Stromal cell of bone marrow (primary cell): ENCODE results near the gene LIN7C.
"Not testable (repeated sequence)": the region's sequence is repeated elsewhere in the genome, so short reads cannot be mapped to it uniquely, and the experiment has no call there.

Experiments
- DNase-seq: peaks from one replicate; pipeline ENCODE4 v3.0.0-alpha.2; 2012; ENCODE audit warnings: low read depth

Gene LIN7C

DNA sequence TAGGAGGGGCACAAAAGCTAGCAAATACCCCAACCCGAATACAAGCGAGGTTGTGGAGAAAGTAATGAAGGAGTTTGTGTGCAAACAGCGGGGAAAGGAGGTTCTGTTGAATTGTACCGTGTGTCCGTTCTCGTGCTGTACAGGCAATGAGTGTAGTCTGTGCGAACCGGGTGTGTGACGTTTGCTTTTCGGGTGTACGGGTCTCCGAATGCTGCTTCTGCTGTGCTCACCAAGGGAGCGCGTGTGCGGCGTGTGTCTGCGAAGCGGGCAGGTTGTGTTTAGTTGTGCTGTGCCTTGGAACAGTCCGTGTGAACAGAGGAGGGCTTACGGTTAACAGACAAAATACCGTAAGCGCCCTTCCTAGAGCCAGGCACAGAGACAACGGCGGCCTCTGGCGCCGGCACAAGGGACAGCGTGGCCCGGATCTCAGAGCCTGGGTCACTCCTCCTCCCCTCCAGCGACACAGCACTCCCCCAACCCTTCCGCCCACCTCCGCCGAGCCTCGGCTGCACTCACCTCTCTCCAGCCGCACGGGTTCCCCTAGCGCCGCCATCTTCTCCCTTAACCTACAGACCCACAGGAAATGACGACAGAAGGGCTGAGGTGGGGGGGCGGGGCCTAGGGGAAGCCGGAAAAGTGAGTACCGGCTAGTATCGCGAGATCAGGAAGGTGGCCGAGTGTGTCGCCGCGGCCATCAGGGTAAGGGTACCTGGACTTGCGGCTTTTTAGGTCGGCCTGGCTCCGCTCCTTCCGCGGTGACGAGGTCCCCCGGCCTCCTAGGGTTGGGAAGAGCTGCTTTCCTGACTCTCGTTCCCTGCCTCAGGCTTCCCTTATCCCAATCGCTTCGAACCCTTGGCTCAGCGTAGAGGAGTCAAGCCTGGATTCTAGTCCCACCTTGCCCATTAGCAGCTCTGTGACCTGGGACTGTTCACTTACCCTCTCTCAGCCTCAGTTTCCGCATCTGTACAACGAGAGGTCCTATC is at the start of gene LIN7C:
LIN7C (minus strand) TSS at position 570 of the 983 bp plus-strand sequence; CDS start at position 553, 17 bp downstream.
- DNase-seq = peak; percentile 93

- no peak for DNase-seq
Observed at GRCh38 chr11:27555264-27555663, 48.7 kb upstream of the LIN7C start.

DNA sequence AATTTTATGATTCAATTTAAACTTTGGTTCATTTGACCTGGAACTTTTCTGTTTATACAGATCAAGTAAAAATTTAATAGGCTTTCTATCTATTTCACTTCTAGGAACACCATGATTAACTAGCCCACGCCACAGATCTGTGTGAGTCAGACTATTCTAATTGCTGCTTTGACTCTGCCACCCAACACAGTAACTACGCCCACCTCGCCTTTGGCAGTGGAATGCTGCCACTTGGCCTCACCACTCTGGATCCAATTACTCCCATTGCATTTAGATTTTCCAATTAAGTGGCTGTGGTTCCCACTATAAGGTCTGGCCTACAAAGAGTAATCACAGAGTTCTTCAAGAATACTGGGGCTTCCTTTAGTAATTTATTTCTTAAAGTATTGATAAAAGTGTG is 46.6 kb upstream of the LIN7C start:
- no peak for DNase-seq

GRCh38 chr11:27552341-27552740 is 45.8 kb upstream of the LIN7C start:
- no peak for DNase-seq

- DNase-seq = no peak
Observed at GRCh38 chr11:27551127-27551526, 44.6 kb upstream of the LIN7C start.

DNA sequence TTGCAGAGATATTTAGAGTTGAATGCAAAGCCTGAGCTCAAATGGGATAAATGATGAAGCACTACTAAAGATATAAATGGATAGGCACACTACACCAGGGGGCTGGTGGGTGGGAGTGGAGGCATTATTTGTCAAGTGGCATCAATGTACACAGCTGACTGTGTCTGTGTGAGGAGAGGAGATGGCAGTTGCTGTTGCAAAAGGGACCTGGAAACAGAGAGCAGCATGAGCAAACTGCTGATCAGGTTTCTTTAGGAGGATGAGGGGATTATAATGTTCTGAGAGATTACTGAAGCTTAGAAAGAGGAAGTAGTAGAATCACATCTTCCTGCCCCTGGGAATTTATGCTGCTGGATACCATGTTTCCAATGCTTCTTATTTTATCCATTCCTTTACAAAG is 39.4 kb upstream of the LIN7C start:
- DNase-seq = no peak

DNA sequence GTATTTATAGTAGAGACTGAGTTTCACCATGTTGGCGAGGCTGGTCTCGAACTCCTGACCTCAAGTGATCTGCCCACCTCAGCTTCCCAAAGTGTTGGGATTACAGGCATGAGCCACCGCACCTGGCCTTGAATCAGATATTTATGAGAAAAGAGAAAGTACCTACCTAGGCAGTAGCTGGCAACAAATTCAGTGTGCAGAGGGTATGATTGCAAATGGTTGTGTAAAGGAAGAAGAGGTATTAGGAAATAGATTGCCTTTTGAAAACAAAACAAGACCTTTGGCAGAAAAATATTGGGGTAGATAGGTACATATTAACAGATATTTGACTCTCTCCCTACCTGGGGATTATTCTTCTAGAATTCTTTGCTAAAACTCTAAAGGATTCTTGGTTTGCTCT is 38.5 kb upstream of the LIN7C start:
- no peak for DNase-seq

GRCh38 chr11:27541790-27542189 is 35.2 kb upstream of the LIN7C start:
- no peak for DNase-seq

DNA sequence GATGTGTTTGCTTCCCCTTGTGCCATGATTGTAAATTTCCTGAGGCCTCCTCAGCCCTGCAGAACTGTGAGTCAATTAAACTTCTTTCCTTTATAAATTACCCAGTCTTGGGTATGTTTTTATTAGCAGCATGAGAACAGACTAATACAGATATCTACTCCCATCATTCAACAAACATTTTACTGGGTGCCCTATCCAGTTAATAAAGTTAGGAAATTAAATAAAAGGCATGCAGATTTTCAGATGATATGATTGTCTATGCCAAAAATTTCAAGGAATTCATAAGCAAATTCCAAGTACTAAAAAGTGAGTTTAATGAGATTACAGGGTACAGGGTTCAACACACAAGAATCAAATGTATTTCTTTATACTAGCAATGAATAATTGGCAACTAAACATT is 33.5 kb upstream of the LIN7C start:
- no peak for DNase-seq

GRCh38 chr11:27535103-27535502 is 28.5 kb upstream of the LIN7C start:
- DNase-seq = no peak

DNA sequence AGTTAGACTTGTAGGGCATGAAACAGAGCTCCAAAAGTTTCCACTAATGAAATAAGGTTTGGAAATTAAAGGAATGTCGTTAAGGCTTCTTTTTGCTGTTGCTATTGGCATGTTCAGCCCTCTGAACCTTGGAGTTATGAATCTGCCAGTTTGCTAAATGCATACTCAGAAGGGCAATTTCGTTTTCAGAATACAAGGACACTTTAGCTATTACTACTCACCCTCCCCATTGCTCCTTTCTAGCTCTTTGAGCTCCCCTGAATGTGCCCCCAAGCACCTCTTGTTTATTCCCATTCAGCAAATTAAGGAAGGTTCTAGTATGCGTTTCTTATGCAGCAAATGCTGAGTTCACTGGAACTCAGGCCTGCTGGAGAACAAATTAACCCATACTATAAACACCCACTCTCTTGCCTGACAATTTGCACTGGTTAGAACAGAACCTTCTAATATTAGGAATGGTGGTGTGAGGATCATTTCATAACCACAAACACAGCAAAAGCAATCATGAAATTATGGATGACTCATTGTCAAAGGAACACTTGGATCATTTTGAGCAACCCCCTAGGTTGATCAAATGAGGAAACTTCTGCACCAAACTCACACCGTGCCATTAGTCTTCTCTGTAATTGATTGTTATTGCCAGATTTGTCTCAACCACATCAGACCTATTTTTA is 26.2 kb upstream of the LIN7C start:
- DNase-seq = no peak

DNA sequence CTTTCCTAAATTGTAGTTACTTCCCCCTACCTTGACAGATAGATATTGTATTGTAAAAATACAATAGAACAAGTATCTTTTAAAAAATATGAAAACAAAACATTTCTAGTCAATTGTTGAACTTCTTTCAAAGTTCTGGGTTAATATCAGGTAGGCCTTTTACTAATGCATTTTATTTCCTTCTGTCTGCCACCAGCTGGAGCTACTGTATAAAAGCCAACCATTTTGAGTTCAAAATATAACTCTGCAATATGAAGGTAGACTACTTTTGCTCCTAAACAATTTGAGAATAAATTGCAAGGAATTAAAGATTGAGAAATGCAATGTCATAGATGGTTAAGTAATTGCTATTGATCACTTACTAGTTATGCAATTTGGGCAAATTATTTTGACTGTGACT is 22.1 kb upstream of the LIN7C start:
- DNase-seq = no peak

DNA sequence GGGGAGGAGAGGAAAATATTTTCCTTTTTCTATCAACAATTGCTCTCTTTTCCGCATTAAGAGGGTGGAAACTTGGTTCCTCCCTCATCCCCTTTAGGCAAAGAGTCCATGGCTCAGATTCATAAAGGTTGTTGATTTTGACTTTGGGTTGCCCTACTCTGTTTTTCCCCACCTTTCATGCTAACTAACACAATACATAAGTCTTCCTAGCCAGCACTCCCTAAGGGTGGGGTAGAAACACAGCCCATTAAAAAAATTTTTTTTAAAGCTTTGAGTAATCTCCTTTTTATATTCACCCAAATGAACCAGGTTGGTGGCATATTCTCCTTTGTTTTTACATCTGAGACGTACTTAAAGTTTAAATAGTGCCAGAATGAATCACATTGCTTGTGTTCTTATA is 20.0 kb upstream of the LIN7C start:
- no peak for DNase-seq

GRCh38 chr11:27525824-27526516 is 19.4 kb upstream of the LIN7C start:
- DNase-seq = no peak

DNA sequence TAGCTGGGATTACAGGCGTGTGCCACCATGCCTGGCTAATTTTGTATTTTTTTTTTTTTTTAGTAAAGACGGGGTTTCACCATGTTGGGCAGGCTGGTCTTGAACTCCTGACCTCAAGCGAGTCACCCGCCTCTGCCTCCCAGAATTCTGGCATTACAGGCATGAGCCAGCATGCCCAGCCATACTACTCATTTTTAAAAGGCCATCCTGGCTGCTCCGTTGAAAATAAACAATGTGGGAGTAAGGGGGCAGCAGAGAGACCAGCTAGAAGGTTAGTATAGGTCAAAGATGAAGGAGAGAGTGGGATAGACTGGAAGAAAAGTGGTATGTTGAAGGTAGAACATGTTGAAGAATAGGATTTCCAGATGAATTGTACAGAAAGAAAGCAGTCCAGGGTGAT is 17.6 kb upstream of the LIN7C start:
- DNase-seq = peak; percentile 44

- no peak for DNase-seq
Observed at GRCh38 chr11:27520226-27520625, 13.7 kb upstream of the LIN7C start.

DNA sequence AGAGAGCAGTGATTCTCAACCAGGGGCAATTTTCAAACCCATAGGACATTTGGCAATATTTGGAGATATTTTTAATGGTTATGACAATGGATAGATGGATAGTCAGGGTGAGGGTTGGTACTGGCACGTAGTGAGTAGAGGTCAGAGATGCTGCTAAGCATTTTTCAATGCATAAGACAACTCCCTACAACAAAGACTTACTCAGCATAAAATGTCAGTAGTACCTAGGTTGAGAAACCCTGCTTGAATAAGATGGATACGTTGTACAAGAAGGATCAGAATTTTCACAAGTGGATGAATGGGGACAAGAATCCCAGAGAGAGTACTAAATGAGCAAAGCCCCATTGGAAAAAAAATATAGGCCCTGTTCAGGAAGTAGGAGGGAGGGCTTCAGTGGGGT is 11.9 kb upstream of the LIN7C start:
- DNase-seq = no peak

DNA sequence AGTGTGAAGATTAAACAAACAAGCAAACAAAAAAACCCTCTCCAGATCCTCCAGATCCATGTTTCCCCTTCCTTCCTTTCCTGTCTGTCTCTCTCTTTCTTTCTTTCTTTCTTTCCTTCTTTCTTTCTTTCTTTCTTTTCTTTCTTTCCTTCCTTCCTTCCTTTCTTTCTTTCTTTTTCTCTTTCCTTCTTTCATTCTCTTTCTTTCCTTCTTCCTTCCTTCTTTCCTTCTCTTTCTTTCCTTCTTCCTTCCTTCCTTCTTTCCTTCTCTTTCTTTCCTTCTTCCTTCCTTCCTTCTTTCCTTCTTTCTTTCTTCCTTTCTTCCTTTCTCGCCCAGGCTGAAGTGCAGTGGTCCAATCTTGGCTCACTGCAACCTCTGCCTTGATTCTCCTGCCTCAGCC is 10.9 kb upstream of the LIN7C start:
- not testable (repeated sequence) for DNase-seq

GRCh38 chr11:27514558-27514957 is 8.0 kb upstream of the LIN7C start:
- no peak for DNase-seq

GRCh38 chr11:27514076-27514475 is 7.5 kb upstream of the LIN7C start:
- no peak for DNase-seq

GRCh38 chr11:27513389-27513788 is 6.8 kb upstream of the LIN7C start:
- DNase-seq = no peak

- no peak for DNase-seq
Observed at GRCh38 chr11:27512238-27512637, 5.7 kb upstream of the LIN7C start.

GRCh38 chr11:27509908-27510307 is 3.3 kb upstream of the LIN7C start:
- DNase-seq = no peak
